ENCODE measurements around the gene MIA2.

DNA sequence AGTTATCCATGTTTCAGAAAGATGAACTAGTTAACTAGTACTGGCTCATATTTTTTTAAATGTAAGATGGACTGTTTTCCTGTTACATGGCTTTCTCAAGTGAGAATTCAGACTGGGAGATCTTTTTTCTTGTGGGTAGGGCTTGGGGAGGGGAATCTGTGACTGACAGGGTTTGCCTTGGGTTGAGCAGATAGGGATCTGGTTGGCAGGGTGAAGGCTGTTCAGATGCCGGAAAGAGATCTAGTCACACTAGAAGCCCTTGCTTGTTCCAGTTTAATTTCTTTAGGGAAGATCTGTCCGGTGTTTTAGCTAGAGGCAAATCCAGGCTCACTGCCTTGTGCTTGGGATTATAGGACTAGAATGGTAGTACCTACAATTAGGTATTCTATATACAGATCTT, 135.3 kb downstream of the MIA2 start:
- TF ChIP-seq, protein P1, sequence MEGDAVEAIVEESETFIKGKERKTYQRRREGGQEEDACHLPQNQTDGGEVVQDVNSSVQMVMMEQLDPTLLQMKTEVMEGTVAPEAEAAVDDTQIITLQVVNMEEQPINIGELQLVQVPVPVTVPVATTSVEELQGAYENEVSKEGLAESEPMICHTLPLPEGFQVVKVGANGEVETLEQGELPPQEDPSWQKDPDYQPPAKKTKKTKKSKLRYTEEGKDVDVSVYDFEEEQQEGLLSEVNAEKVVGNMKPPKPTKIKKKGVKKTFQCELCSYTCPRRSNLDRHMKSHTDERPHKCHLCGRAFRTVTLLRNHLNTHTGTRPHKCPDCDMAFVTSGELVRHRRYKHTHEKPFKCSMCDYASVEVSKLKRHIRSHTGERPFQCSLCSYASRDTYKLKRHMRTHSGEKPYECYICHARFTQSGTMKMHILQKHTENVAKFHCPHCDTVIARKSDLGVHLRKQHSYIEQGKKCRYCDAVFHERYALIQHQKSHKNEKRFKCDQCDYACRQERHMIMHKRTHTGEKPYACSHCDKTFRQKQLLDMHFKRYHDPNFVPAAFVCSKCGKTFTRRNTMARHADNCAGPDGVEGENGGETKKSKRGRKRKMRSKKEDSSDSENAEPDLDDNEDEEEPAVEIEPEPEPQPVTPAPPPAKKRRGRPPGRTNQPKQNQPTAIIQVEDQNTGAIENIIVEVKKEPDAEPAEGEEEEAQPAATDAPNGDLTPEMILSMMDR (conservative IDR thresholded peaks at IDR 0.05): no peak
- no peak for TF ChIP-seq EZH2 (IDR thresholded peaks at IDR 0.05; ENCODE audit: low read depth)
